ENCODE results near the gene RIT2. TPM values are rescaled to one million over a fixed set of nuclear protein-coding genes. Genes with fewer than 3 reads are reported as not detected.

RIT2 gene
- total RNA-seq, 1 experiment from 2014 or later: not detected

GRCh38 chr18:42814184-42814583 lies 301.3 kb downstream of the RIT2 start:
- H3K27me3 Mint-ChIP-seq (ENCODE audit: unreplicated experiment): no peaks in the 10 kb centered on the region
- H3K4me1 Mint-ChIP-seq (ENCODE audit: low read depth, unreplicated experiment): no peaks in the 10 kb centered on the region
- no peak overlapping the region for H3K27ac Mint-ChIP-seq (ENCODE audit: unreplicated experiment)
- CTCF ChIA-PET: no interaction called here
- intact Hi-C loops (cut with micrococcal nuclease; ENCODE audit: unreplicated experiment): no loop called here
- H3K9me3 Mint-ChIP-seq (ENCODE audit: low read depth, unreplicated experiment): no peaks in the 10 kb centered on the region
- no TSS peak for BruUV-seq (replicated peaks)
- DNase-seq: no peak
- no peak for TF ChIP-seq CTCF (IDR thresholded peaks at IDR 0.05; ENCODE audit: unreplicated experiment)
- no peaks in the 10 kb centered on the region for H3K36me3 Mint-ChIP-seq (ENCODE audit: insufficient read depth, unreplicated experiment)
- no peak overlapping the region for H3K4me3 Mint-ChIP-seq (ENCODE audit: low read depth, unreplicated experiment)

- Mint-ChIP-seq H3K27me3 (ENCODE audit: unreplicated experiment) (no peaks in the 10 kb centered on the region), H3K4me1 (ENCODE audit: low read depth, unreplicated experiment) (no peaks in the 10 kb centered on the region), H3K27ac (ENCODE audit: unreplicated experiment) (no peak overlapping the region), H3K4me3 (ENCODE audit: low read depth, unreplicated experiment) (no peak overlapping the region), H3K9me3 (ENCODE audit: low read depth, unreplicated experiment) (no peaks in the 10 kb centered on the region), H3K36me3 (ENCODE audit: insufficient read depth, unreplicated experiment) (no peaks in the 10 kb centered on the region)
- TF ChIP-seq CTCF (IDR thresholded peaks at IDR 0.05; ENCODE audit: unreplicated experiment): no peak
- CTCF ChIA-PET: no interaction called here
- no peak for DNase-seq
- intact Hi-C loops (cut with micrococcal nuclease; ENCODE audit: unreplicated experiment): no loop called here
- BruUV-seq (replicated peaks): no TSS peak
Observed at GRCh38 chr18:42813570-42813969, 301.9 kb downstream of the RIT2 start.

- Mint-ChIP-seq H3K36me3 (ENCODE audit: insufficient read depth, unreplicated experiment) (no peaks in the 10 kb centered on the region), H3K9me3 (ENCODE audit: low read depth, unreplicated experiment) (no peaks in the 10 kb centered on the region), H3K27ac (ENCODE audit: unreplicated experiment) (no peak overlapping the region), H3K27me3 (ENCODE audit: unreplicated experiment) (no peaks in the 10 kb centered on the region), H3K4me3 (ENCODE audit: low read depth, unreplicated experiment) (no peak overlapping the region), H3K4me1 (ENCODE audit: low read depth, unreplicated experiment) (no peaks in the 10 kb centered on the region)
- no peak for DNase-seq
- intact Hi-C loops (cut with micrococcal nuclease; ENCODE audit: unreplicated experiment): no loop called here
- no TSS peak for BruUV-seq (replicated peaks)
- CTCF ChIA-PET: no interaction called here
- TF ChIP-seq CTCF (IDR thresholded peaks at IDR 0.05; ENCODE audit: unreplicated experiment): no peak
Observed at GRCh38 chr18:42807887-42808286, 307.6 kb downstream of the RIT2 start.

- H3K27ac Mint-ChIP-seq (ENCODE audit: unreplicated experiment): no peak overlapping the region
- no TSS peak for BruUV-seq (replicated peaks)
- no peak overlapping the region for H3K4me3 Mint-ChIP-seq (ENCODE audit: low read depth, unreplicated experiment)
- CTCF ChIA-PET: no interaction called here
- TF ChIP-seq CTCF (IDR thresholded peaks at IDR 0.05; ENCODE audit: unreplicated experiment): no peak
- H3K4me1 Mint-ChIP-seq (ENCODE audit: low read depth, unreplicated experiment): no peaks in the 10 kb centered on the region
- no peak for DNase-seq
- H3K36me3 Mint-ChIP-seq (ENCODE audit: insufficient read depth, unreplicated experiment): no peaks in the 10 kb centered on the region
- no peaks in the 10 kb centered on the region for H3K27me3 Mint-ChIP-seq (ENCODE audit: unreplicated experiment)
- intact Hi-C loops (cut with micrococcal nuclease; ENCODE audit: unreplicated experiment): no loop called here
- H3K9me3 Mint-ChIP-seq (ENCODE audit: low read depth, unreplicated experiment): peaks cover 6% of the 10 kb centered on the region
Observed at GRCh38 chr18:42801706-42802105, 313.8 kb downstream of the RIT2 start.
